Fibroblast of skin of scalp (primary cell): ENCODE results near the gene PCED1A.
A peak's percentile ranks its signal among the peaks of the same experiment; 100 is the strongest.
"Not testable (repeated sequence)": the region's sequence is repeated elsewhere in the genome, so short reads cannot be mapped to it uniquely, and the experiment has no call there.

Experiments used
- DNase-seq: peaks from one replicate; pipeline ENCODE4 v3.0.0-alpha.2; 2013

The PCED1A gene

GRCh38 chr20:2865101-2865500, 24.6 kb upstream of the PCED1A start:
- DNase-seq = no peak

GRCh38 chr20:2864626-2865025, 24.2 kb upstream of the PCED1A start:
- DNase-seq = no peak

GRCh38 chr20:2859330-2860121, 19.1 kb upstream of the PCED1A start:
- no peak for DNase-seq

- DNase-seq = no peak
Measured at GRCh38 chr20:2858591-2858990, 18.1 kb upstream of the PCED1A start.

- DNase-seq = no peak
Measured at GRCh38 chr20:2851086-2851485, 10.6 kb upstream of the PCED1A start.

GRCh38 chr20:2849529-2849928, 9.1 kb upstream of the PCED1A start:
- no peak for DNase-seq

- no peak for DNase-seq
Measured at GRCh38 chr20:2847802-2848201, 7.3 kb upstream of the PCED1A start.

- no peak for DNase-seq
Measured at GRCh38 chr20:2846698-2847097, 6.2 kb upstream of the PCED1A start.

GRCh38 chr20:2845607-2846006, 5.2 kb upstream of the PCED1A start:
- DNase-seq = no peak

GRCh38 chr20:2840967-2841531, 594 bp upstream of the PCED1A start:
- DNase-seq = peak; percentile 68

GRCh38 chr20:2839732-2840137, 720 bp downstream of the PCED1A start:
- DNase-seq = no peak

- no peak for DNase-seq
Measured at GRCh38 chr20:2838847-2839671, 1.4 kb downstream of the PCED1A start.

GRCh38 chr20:2838170-2838797, 2.2 kb downstream of the PCED1A start:
- no peak for DNase-seq

- no peak for DNase-seq
Measured at GRCh38 chr20:2837221-2837960, 3.1 kb downstream of the PCED1A start.

GRCh38 chr20:2836035-2836434, 4.4 kb downstream of the PCED1A start:
- DNase-seq = no peak

- DNase-seq = no peak
Measured at GRCh38 chr20:2835331-2835796, 5.1 kb downstream of the PCED1A start.

GRCh38 chr20:2834401-2835110, 5.9 kb downstream of the PCED1A start:
- DNase-seq = no peak

GRCh38 chr20:2833761-2834160, 6.7 kb downstream of the PCED1A start:
- DNase-seq = no peak

- not testable (repeated sequence) for DNase-seq
Measured at GRCh38 chr20:2831206-2831605, 9.2 kb downstream of the PCED1A start.

GRCh38 chr20:2829376-2829775, 11.1 kb downstream of the PCED1A start:
- no peak for DNase-seq

GRCh38 chr20:2826655-2827054, 13.8 kb downstream of the PCED1A start:
- no peak for DNase-seq

- DNase-seq = no peak
Measured at GRCh38 chr20:2825761-2826160, 14.7 kb downstream of the PCED1A start.
